Measurements from ENCODE around the gene AREL1. TPM values are rescaled to one million over a fixed set of nuclear protein-coding genes. Genes with fewer than 3 reads are reported as not detected.

AREL1 gene
- total RNA-seq, 1 donor from 2014 or later, result 54.6 TPM

GRCh38 chr14:74628418-74628817 lies 84.5 kb downstream of the AREL1 start:
- peaks cover 2% of the 10 kb centered on the region for H3K27me3 Mint-ChIP-seq (ENCODE audit: low read depth, unreplicated experiment)
- no peaks in the 10 kb centered on the region for H3K4me1 ChIP-seq (ENCODE audit: insufficient read depth, low read length)
- H3K27me3 ChIP-seq (ENCODE audit: insufficient read depth, low read length), result no peaks in the 10 kb centered on the region
- H3K79me2 ChIP-seq (ENCODE audit: insufficient read depth, low read length), result no peaks in the 10 kb centered on the region
- H3K4me3 Mint-ChIP-seq (ENCODE audit: unreplicated experiment), result no peak overlapping the region
- no peaks in the 10 kb centered on the region for H3K36me3 ChIP-seq (ENCODE audit: insufficient read depth, low read length)
- H4K20me1 ChIP-seq (ENCODE audit: insufficient read depth, low read length), result no peaks in the 10 kb centered on the region
- H3K4me2 ChIP-seq (ENCODE audit: low read length), result no peak overlapping the region
- TF ChIP-seq EZH2 (IDR thresholded peaks at IDR 0.05; ENCODE audit: insufficient read depth, low read length) (no peak), CTCF (IDR thresholded peaks at IDR 0.05; ENCODE audit: insufficient read depth, low read depth, low read length) (no peak)
- H3K36me3 Mint-ChIP-seq (ENCODE audit: low read depth, unreplicated experiment), result peaks cover 3% of the 10 kb centered on the region
- H3K9me3 Mint-ChIP-seq (ENCODE audit: unreplicated experiment), result no peaks in the 10 kb centered on the region
- no peak overlapping the region for H3K4me3 ChIP-seq (ENCODE audit: insufficient read depth, low read depth, low read length)
- no peak for FAIRE-seq
- peak overlapping the region; percentile 23 for H2AFZ ChIP-seq (ENCODE audit: low read depth, low read length)
- DNase-seq (ENCODE audit: low read depth), result no peak
- H3K4me1 Mint-ChIP-seq (ENCODE audit: low read depth, unreplicated experiment), result peaks cover 23% of the 10 kb centered on the region
- no peak overlapping the region for H3K27ac ChIP-seq (ENCODE audit: low read depth, low read length)
- no peak overlapping the region for H3K27ac Mint-ChIP-seq (ENCODE audit: unreplicated experiment)
- no peak overlapping the region for H3K9ac ChIP-seq (ENCODE audit: low read length)
- H3K9me3 ChIP-seq (ENCODE audit: insufficient read depth, low read depth, low read length), result no peaks in the 10 kb centered on the region

- no peak overlapping the region for H2AFZ ChIP-seq (ENCODE audit: low read depth, low read length)
- TF ChIP-seq EZH2 (IDR thresholded peaks at IDR 0.05; ENCODE audit: insufficient read depth, low read length), result no peak
- no peak for TF ChIP-seq CTCF (IDR thresholded peaks at IDR 0.05; ENCODE audit: insufficient read depth, low read depth, low read length)
- no peaks in the 10 kb centered on the region for H3K36me3 ChIP-seq (ENCODE audit: insufficient read depth, low read length)
- H3K4me3 ChIP-seq (ENCODE audit: insufficient read depth, low read depth, low read length), result no peak overlapping the region
- Mint-ChIP-seq H3K27me3 (ENCODE audit: low read depth, unreplicated experiment) (peaks cover 2% of the 10 kb centered on the region), H3K9me3 (ENCODE audit: unreplicated experiment) (no peaks in the 10 kb centered on the region), H3K4me1 (ENCODE audit: low read depth, unreplicated experiment) (peaks cover 17% of the 10 kb centered on the region), H3K36me3 (ENCODE audit: low read depth, unreplicated experiment) (peaks cover 3% of the 10 kb centered on the region), H3K4me3 (ENCODE audit: unreplicated experiment) (no peak overlapping the region), H3K27ac (ENCODE audit: unreplicated experiment) (no peak overlapping the region)
- FAIRE-seq, result no peak
- no peaks in the 10 kb centered on the region for H3K27me3 ChIP-seq (ENCODE audit: insufficient read depth, low read length)
- H3K27ac ChIP-seq (ENCODE audit: low read depth, low read length), result no peak overlapping the region
- no peaks in the 10 kb centered on the region for H3K9me3 ChIP-seq (ENCODE audit: insufficient read depth, low read depth, low read length)
- H4K20me1 ChIP-seq (ENCODE audit: insufficient read depth, low read length), result no peaks in the 10 kb centered on the region
- H3K4me2 ChIP-seq (ENCODE audit: low read length), result no peak overlapping the region
- DNase-seq (ENCODE audit: low read depth), result no peak
- no peak overlapping the region for H3K9ac ChIP-seq (ENCODE audit: low read length)
- H3K4me1 ChIP-seq (ENCODE audit: insufficient read depth, low read length), result no peaks in the 10 kb centered on the region
- no peaks in the 10 kb centered on the region for H3K79me2 ChIP-seq (ENCODE audit: insufficient read depth, low read length)
Measured at GRCh38 chr14:74627076-74627475, 85.8 kb downstream of the AREL1 start.

GRCh38 chr14:74622257-74622656 lies 90.6 kb downstream of the AREL1 start:
- Histone ChIP-seq H3K9ac (ENCODE audit: low read length) (no peak overlapping the region), H2AFZ (ENCODE audit: low read depth, low read length) (no peak overlapping the region), H3K9me3 (ENCODE audit: insufficient read depth, low read depth, low read length) (no peaks in the 10 kb centered on the region), H3K4me1 (ENCODE audit: insufficient read depth, low read length) (peaks cover 40% of the 10 kb centered on the region), H3K36me3 (ENCODE audit: insufficient read depth, low read length) (no peaks in the 10 kb centered on the region), H3K4me3 (ENCODE audit: insufficient read depth, low read depth, low read length) (no peak overlapping the region), H3K4me2 (ENCODE audit: low read length) (no peak overlapping the region), H3K79me2 (ENCODE audit: insufficient read depth, low read length) (no peaks in the 10 kb centered on the region), H3K27me3 (ENCODE audit: insufficient read depth, low read length) (no peaks in the 10 kb centered on the region), H3K27ac (ENCODE audit: low read depth, low read length) (no peak overlapping the region), H4K20me1 (ENCODE audit: insufficient read depth, low read length) (no peaks in the 10 kb centered on the region)
- Mint-ChIP-seq H3K36me3 (ENCODE audit: low read depth, unreplicated experiment) (peaks cover 3% of the 10 kb centered on the region), H3K4me3 (ENCODE audit: unreplicated experiment) (no peak overlapping the region), H3K9me3 (ENCODE audit: unreplicated experiment) (peaks cover 2% of the 10 kb centered on the region), H3K4me1 (ENCODE audit: low read depth, unreplicated experiment) (peaks cover 47% of the 10 kb centered on the region), H3K27ac (ENCODE audit: unreplicated experiment) (no peak overlapping the region), H3K27me3 (ENCODE audit: low read depth, unreplicated experiment) (no peaks in the 10 kb centered on the region)
- TF ChIP-seq CTCF (IDR thresholded peaks at IDR 0.05; ENCODE audit: insufficient read depth, low read depth, low read length) (no peak), EZH2 (IDR thresholded peaks at IDR 0.05; ENCODE audit: insufficient read depth, low read length) (no peak)
- DNase-seq (ENCODE audit: low read depth), result no peak
- FAIRE-seq, result no peak

Data from astrocyte (in vitro differentiated cells and primary cell).